T-helper 9 cell (primary cell): ENCODE data around the gene NFATC1.

Experiments used
- DNase-seq: peaks from one replicate; pipeline ENCODE4 v3.0.0-alpha.2; 2020

Gene NFATC1

DNA sequence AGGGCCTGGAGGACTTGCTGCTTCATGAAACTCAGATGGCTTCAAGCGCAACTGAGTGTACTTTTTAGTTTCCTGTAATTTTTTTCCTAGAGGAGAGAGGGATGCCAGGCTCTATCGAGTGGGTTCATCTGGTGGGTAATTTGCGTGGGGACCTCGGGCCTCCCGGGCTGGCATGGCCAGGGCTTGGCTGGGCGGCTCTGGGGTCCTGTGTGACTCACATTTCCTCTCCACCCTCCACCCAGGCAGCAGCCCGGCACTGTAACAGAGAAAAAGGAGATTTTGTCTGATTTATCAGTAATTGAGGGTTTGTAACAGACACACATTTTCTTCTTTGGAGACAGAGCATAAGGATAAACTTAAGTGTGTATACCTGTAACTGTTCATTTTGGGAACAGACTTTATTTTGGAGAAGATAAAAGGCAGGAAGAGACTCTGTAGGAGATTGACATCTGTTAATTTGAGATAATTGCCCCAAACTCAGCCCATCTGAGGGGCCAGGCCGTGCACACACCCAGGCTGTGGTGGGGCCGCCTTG lies 64.3 kb downstream of the NFATC1 start:
- no peak for DNase-seq

DNA sequence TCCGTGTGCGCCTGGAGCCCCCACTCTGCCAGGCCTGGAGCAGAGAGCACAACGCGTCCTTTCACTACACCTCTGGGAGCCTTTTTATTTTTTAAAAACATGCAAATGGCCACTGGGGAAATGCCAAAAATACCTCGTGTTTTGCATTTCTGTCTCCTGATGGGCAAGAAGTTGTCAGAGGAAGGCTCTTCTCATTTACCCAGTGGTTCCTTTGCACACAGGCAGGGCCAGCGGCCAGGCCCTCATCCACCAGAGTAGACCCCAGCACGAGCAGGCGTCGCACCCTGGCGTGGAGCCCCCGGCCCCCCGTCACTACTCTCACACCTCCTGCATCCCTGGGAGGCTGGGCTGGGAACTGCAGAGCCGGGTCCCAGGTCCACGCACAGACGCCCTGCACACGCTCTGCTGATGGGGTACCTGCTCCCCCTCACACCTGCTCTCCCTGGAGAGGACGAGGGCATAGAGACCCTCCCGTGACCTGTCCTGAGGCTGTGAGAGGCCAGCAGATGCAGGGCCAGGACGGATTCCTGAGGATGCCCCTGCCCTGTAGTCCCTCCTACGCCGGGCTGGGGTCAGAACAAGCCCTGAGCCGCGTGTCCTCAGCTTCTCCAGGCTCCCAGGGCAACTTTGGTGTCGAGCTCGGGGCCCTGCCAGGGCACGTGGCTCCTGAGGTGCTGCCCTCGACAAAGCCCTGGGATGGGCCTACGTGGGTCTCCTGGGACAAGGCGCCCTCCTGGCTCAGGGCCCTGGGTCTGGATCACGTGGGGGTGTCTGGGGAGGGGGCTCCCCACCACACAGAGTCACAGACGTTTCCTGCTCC lies 65.0 kb downstream of the NFATC1 start:
- DNase-seq = no peak

DNA sequence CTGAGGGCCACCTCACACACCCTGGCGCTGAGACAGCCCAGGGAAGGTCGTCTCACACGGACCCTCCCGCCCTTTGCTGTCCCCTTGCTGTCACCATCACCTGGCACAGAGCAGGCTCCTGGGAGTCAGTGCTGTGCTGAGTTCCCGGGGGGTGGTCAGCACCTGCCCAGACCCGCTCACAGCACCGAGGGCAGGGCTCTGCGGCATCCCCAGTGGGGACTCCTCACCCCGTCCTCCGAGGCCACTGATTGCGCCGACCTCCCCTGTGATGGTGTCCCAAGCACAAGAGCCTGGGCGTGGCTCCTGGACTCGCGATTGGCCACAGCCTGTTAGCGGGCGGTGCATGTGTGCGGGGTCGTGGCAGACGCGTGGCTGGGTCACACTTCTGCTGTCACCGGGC lies 65.9 kb downstream of the NFATC1 start:
- DNase-seq = no peak

DNA sequence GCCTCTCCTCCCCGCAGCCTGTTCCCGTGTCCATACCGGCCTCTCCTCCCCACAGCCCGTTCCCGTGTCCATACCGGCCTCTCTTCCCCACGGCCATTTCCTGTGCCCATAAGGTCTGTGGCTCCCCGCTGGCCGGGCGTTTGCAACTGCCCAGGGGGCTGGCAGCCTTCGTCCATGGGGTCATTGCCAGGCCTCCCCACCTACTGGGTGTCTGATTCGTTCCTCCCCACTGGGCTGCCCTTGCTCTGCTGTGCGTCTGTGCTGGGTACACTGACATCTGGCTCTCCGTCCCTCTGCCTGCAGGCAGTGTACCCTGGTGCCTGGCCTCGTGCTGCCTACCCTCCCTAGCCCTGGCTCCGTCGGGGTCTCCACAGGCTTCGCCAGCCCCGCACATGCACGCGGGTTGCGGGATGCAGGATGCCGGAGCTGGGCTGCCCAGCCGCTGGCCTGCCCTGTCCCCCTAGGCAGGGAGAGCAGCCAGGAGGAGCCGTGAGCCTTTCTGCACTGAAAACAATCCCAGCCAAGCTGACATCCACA lies 67.8 kb downstream of the NFATC1 start:
- DNase-seq = no peak

DNA sequence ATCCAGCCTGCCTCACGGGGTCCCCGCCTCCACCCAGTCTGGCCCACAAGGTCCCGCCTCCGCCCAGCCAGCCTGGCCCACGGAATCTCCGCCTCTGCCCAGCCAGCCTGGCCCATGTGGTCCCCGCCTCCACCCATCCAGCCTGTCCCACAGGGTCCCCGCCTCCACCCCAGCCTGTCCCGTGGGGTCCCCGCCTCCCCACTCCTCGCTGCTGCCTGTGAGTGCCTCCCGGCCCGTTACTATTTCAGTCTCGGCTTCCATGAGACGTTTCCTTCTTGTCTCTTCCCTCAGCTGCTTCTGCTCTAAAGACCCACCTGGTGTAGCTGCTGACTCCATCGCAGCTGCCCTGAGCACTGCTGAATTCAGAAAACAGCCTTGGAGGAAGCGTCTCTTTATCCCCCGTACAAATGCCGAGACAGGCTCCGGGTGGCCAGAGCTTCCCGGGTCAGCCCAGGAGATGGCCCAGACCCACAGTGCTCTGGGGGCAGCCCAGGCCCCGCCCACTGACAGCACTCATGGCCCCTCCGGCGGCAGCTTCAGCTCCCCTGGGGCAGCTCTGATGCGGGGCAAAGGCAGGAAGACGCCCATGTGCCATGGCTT lies 69.8 kb downstream of the NFATC1 start:
- no peak for DNase-seq

DNA sequence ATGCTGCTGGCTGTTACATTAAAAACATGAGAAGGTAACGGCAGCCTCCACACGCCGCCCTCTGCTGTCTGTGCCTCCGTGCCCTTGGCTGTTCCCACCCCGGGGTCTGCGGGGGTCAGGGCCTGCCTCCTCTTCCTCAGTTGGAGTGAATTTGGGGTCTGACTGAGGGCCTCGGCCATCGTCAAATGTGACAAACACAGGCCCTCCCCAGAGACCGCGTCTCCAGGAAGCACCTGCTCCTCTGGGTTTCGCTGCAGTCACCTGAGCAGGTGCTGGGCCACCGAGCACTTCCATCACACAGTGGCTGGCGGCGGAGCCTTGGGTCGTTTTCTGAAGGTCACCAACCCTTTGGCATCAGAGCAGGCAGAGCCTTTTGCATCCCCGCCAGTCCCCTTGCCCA lies 70.9 kb downstream of the NFATC1 start:
- DNase-seq = no peak

DNA sequence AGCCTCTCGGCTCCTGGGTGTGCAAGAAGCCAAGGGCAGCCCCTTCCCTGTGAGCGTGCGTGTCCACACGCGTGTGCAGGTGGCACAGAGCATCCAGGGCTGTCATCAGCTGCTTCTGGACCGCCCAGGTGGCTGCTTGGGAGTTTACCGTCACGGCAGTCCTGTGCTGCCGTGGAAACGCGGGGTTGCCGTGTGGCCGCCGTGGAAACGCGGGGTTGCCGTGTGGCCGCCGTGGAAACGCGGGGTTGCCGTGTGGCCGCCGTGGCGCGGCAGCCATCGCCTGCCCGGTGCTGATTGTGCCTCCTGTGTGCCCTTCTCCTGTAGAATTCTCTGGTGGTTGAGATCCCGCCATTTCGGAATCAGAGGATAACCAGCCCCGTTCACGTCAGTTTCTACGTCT lies 71.4 kb downstream of the NFATC1 start:
- no peak for DNase-seq

DNA sequence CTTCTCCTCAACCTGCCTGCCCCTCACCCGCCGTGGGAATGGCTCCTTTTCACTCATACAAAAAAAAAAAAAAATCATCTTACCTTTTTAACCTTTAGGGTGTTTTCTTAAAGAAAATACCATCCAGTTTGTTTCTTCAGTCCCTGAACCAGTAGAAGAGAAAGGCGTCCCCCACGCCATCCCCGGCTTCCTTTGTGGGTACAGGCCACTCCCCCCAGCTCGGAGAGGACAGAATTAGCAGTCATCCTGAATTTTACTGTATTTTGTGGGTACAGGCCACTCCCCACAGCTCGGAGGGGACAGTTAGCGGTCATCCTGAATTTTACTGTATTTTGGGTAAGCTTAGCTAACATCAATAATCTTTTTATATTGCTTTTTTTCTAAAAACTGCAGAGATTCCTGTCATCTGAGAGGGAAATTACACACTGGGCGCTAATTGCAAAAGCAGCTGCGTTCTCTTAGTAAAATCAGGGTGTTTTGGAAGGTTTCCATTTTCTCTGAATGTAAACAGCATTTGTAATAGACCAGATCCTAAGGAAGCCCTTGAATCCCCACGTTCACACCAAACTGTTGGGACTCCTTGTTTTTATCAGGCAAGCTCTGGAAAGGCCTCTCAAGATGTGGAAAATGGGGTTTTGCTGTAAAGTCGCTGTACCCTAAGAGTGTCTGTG lies 72.5 kb downstream of the NFATC1 start:
- DNase-seq = no peak

DNA sequence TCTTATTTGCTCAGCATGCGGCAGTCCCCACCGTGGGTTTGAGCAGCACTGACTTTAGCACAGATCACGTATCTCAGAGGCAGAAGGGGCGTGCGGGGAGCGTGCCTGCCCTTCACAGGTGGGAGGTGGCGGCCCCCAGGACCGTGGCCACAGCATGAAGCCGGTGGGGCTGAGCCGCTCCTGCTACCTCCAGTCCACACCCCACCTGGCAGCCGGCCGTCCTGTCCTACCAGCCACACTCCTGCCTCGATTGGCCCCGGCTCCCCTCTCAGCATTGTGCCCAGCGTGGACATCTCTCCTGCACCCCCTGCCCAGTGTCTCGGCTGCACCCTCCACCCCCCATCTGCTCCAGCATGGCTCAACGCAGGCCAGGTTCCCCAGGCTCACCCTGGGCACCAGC lies 73.6 kb downstream of the NFATC1 start:
- no peak for DNase-seq

DNA sequence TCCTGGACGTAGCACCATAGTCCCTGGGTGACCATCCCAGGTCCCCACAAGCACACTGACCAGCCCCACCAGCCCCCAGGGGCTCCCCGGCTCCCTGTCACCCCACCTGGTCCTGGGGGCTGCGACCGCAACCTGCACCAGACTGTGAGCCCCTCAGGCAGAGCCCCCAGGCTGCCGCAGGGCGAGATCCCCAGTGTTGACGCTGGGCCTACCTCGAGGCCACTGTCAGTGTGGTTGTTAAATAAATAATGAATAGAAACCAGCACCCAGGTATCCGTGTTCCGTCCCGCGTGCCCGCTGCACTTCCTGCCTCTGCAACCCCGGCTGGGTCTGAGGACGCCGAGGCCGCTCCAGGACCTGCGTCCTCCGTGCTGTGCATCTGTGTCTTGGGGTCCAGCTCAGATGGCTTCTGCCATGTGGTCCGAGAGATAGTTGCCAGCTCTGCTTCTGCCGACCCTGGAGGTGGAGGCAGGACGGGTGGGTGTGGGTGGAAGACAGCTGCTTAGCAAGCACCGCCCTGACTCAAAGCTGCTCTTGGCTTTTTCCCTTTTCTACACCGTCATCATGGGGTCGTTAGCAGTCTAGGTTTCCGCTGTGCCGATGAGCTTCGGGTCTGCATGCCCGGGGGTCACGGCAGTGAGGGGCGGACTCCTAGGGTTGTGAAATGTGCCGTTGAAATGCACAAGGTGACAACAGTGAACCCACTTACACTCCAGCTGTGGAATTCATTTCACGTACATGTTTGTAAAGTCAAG lies 74.2 kb downstream of the NFATC1 start:
- DNase-seq = no peak

DNA sequence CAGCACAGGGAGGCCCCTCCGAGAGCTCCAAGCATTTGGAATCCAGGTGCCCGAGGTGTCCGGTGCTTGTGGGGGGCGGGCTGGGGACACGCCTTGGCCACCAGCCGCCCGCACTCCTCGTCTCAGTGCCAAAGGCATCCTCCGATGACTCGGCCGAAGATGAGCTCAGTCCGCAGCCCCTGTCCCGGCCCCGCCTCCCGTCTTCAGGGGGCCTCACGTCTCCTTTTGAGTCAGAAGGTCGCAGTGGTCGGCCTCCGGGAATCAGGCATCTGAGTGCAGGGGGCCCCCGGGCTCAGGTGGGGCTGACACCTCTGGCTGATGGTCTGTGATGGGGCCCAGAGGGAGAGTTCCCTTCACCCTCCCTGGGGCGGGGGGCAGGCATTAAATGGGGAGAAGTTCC lies 74.8 kb downstream of the NFATC1 start:
- no peak for DNase-seq

DNA sequence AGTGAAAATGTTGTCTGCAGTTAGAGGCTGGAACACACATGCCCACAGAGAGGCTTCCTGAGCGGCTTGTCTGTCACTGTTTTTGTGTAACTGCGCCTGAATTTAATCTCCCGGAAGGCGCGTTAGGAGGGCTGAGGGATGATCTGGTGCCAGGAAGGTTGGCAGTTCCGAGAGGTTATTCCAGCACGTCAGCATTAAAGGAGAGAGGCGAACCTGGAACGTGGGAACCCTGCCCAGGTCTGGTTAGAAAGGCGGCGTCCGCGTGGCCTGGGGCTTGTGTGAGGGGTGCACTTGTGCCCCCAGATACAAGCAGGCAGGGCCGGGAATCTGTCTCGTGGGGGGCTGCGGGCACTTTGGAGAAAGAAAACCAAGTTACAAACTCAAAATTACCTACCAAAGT lies 75.3 kb downstream of the NFATC1 start:
- no peak for DNase-seq

DNA sequence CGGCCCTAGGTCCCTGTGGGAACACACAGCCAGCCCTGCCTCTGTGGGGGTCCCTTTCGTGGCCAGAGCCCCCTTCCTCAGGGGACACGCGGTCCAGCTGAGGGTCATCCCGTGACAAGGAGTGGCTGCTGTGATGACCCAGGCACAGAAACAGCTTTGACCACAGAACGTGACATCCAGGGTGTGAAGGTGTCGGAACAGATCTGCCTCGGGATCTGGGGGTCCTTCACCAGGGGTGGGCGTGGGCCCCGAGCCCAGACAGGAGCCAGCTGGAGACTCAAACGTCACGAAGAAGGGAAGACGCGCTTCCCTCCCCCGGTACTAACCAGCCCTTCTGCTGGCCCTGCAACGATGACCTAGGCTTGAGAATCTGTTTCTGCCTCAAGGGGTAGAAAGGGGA lies 75.9 kb downstream of the NFATC1 start:
- no peak for DNase-seq

DNA sequence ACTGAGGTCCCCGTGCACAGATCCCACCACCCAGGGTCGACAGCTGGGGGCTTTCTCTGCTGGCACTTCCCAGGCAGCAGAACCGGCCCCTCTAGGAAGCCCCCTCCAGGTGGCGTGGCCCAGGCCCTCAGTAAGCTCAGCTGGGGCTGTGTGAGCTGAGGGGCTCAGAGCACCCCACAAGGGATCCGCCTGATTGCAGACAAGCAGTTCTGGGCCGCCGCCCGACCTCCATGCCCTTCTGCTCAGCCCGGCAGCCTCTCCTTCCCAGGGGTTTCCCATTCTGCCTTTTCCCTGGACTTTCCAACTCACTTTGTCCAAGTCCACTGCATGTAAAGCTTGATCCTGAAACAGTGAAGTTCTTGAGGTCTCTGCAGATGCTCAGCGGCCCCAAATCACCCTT lies 76.4 kb downstream of the NFATC1 start:
- no peak for DNase-seq

DNA sequence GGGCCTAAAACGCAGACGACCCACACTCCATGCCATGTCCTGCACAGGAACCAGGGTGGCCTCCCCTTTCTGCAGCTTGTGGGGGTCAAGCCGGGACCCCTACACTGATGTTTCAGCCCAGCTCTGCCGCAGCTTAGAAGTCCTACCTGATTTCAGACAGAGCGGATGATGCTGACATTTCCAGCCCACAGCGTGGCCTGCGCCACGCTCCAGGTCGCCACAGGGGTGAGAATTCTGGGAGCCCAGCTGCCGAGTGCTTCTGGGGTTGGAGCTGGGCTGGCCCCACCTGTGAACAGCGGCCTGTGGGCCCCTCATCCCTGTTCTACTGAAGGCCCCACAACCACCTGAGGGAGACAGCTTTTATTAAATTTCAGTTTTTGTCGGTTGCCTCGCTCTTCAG lies 77.2 kb downstream of the NFATC1 start:
- no peak for DNase-seq

DNA sequence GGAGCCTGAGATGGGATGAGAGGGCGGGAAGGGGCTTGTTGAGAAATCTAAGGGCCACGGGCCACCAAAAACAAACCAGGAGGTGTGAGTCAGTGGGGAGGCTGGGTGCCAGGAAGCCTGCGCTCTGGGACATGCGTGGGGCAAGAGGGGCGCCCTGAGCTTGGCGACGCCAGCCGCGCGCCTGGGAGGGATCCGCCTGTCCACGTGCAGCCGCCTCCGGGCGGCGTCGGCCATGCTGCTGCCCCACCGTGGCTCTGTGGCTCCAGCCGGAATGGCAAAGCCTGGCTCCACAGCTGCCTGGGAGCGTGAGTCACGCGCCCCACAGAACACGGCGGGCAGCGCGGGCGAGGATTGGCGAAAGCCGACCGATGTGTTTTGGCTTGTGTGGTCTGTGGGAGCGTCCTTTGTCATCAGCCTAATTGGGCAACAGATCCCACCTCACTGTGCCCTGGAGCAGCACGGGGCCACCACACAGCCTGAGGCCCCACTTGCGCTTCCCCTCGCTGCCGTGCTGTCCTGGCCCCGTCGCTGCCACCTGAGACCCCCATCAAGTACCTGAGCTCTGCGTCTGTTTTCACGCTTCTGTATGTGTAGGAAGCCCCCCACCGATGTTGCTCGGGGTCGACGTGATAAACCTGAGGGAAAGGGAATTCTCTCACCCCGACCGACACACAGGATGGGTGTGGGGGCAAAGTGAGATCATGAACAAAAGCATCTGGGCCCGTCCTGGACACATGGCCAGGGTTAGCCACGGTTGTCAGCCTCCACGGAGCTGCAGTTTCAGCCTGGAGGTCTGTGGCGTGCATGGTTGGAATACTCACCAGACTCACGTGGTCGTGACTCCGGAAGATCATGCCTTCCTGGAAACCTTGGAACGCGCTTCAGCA lies 80.5 kb downstream of the NFATC1 start:
- no peak for DNase-seq

DNA sequence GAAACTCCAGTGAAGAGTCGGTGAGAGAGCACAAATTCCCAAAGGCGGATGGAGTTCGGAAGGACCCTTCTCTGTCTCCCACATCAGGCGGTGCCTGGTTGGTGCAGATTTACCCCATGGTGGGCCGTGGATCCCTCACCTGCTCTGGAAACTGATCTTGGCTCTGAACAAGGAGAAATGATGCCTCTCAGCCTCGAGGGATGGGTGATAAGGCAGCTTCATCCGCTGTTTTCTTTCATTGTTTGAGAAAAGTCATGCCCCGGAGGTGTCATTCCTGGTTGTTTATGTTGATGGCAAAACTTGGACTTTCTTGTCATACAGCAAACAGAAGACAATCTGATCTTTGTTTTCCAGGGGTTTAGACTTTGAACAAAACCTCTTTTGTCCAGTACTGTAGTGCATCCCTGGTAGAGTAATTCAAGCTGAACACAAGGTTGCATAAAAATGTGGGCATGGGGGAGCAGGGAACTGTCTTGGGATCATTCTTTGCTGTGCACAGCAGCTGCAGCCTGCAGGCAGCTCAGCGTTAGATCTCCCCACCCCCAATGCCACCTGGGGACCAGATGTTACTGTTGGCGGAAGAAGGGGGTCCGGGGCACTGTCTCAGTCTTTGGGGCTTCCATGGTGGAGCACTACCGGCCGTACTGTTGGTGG lies 81.3 kb downstream of the NFATC1 start:
- no peak for DNase-seq

DNA sequence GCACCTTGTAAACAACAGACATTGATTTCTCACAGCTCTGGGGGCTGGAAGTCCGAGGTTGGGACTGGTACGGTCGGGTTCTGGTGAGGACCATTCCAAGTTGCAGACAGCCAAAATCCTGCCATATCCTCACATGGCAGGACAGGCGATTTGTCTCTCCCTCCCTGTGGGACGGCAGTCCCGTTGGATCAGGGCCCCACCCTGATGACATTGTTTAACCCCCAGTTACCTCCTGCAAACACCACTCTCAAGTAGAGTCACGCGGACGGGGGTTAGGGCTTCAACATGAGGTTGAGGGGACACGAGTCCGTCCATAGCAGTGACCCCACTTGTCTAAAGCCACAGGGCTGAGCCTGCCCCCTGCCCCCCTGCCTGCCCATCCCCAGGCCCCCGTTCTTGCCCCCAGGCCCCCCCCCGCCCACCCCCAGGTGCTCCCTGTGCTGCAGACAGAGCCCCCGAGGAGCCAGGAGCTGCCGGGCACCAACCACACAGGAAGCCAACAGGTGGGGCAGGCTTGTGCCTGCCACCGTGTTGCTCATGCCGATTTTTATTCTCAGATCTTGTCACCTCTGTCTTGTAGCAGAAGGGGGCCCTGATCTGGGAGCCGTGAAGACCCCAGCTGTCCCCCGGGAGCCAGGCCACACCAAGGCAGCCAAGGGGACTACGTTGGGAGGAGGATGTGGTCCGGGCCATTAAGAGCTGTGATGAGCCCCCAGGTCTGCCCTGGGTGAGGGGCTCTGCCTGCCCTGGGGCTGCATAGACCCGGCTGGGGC lies 82.2 kb downstream of the NFATC1 start:
- no peak for DNase-seq

DNA sequence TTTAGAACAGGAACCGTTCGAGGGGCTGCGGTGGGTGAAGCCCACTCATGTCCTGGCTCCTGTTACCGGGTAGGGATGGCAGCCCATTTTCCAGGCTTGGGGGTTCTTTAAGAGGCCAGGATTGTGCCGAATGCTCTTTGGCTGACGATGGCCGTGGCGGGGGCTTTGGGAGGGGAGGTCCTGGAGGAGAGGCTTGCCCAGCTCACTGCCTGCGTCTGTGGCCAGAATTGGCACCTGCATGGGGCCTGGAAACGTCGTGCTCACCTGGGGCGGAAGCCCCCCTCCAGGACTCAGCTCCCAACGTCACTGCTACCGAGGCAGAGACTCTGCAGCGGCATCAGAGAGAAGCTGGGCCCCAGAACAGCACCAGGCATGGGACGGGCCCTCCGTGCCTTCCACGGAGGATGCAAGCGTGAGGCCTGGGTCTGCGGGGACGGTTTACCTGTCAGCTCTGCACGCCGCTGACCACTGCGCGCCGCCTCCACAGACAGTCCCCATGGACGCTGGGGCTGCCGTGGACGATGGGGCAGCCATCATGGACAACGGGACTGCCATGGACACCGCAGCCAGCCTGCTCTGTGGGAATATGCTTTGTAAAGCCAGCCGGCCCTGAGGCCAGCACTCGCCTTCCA lies 82.9 kb downstream of the NFATC1 start:
- DNase-seq = no peak
